Endothelial cell (in vitro differentiated cells): ENCODE results near the gene SLC23A2. TPM values are rescaled to one million over a fixed set of nuclear protein-coding genes. Genes with fewer than 3 reads are reported as not detected.

Experiments used
- DNase-seq: peaks from one replicate; pipeline ENCODE4 v3.0.0; 2021; ENCODE audit warnings: low spot score
- H3K27ac Mint-ChIP-seq: one replicate; pipeline ENCODE4 v1.8.0; 2021; ENCODE audit warnings: mixed read lengths, inconsistent platforms; ENCODE audit not compliant: unreplicated experiment
- H3K27me3 Mint-ChIP-seq: one replicate; pipeline ENCODE4 v1.8.0; 2021; ENCODE audit warnings: mild to moderate bottlenecking, moderate library complexity, mixed read lengths, inconsistent platforms; ENCODE audit not compliant: unreplicated experiment
- H3K36me3 Mint-ChIP-seq: one replicate; pipeline ENCODE4 v1.8.0; 2021; ENCODE audit warnings: mild to moderate bottlenecking, low read depth, mixed read lengths, inconsistent platforms; ENCODE audit not compliant: unreplicated experiment
- H3K4me1 Mint-ChIP-seq: one replicate; pipeline ENCODE4 v1.8.0; 2021; ENCODE audit warnings: mild to moderate bottlenecking, mixed read lengths, inconsistent platforms; ENCODE audit not compliant: unreplicated experiment
- H3K4me3 Mint-ChIP-seq: one replicate; pipeline ENCODE4 v1.8.0; 2021; ENCODE audit warnings: mild to moderate bottlenecking, mixed read lengths, inconsistent platforms; ENCODE audit not compliant: unreplicated experiment
- H3K9me3 Mint-ChIP-seq: one replicate; pipeline ENCODE4 v1.8.0; 2021; ENCODE audit warnings: mixed read lengths, inconsistent platforms; ENCODE audit not compliant: unreplicated experiment
- CTCF ChIP-seq: fragments of 200-600 bp; sonication (generic); IDR thresholded peaks from one replicate; pipeline ENCODE4 v1.5.0; 2021; ENCODE audit warnings: antibody characterized with exemption; ENCODE audit not compliant: unreplicated experiment
- total RNA-seq: library from RNA; stranded (reverse); fragmentation: NEBNext Ultra II Directional; extraction: Animal tissue kit (Norgen Biotek cat#: 25700); gene quantifications from one replicate; pipeline ENCODE4 v1.2.1, GENCODE V29; 2021; ENCODE audit not compliant: unreplicated experiment

Gene SLC23A2
- total RNA-seq, 1 donor from 2014 or later: 71.3 TPM

- Mint-ChIP-seq H3K9me3 (no peaks in the 10 kb centered on the region), H3K27me3 (peaks cover 13% of the 10 kb centered on the region), H3K27ac (peak overlapping the region; percentile 100), H3K4me3 (peak overlapping the region; percentile 67), H3K36me3 (peaks cover 64% of the 10 kb centered on the region), H3K4me1 (peaks cover 84% of the 10 kb centered on the region)
- no peak for TF ChIP-seq CTCF
- DNase-seq: no peak
These were observed 188.7 kb downstream of the SLC23A2 start for GRCh38 chr20:4812641-4813075.

- peak overlapping the region; percentile 67 for H3K4me3 Mint-ChIP-seq
- H3K36me3 Mint-ChIP-seq: peaks cover 60% of the 10 kb centered on the region
- peaks cover 84% of the 10 kb centered on the region for H3K4me1 Mint-ChIP-seq
- no peak for DNase-seq
- TF ChIP-seq CTCF: no peak
- H3K27ac Mint-ChIP-seq: peak overlapping the region; percentile 100
- H3K9me3 Mint-ChIP-seq: no peaks in the 10 kb centered on the region
- peaks cover 13% of the 10 kb centered on the region for H3K27me3 Mint-ChIP-seq
These were observed 189.1 kb downstream of the SLC23A2 start for GRCh38 chr20:4812216-4812615.

GRCh38 chr20:4811661-4812181 lies 189.6 kb downstream of the SLC23A2 start:
- Mint-ChIP-seq H3K27me3 (peaks cover 13% of the 10 kb centered on the region), H3K36me3 (peaks cover 61% of the 10 kb centered on the region), H3K4me3 (peak overlapping the region; percentile 83), H3K27ac (peak overlapping the region; percentile 100), H3K4me1 (peaks cover 86% of the 10 kb centered on the region), H3K9me3 (no peaks in the 10 kb centered on the region)
- DNase-seq: no peak
- no peak for TF ChIP-seq CTCF

GRCh38 chr20:4811257-4811656 lies 190.1 kb downstream of the SLC23A2 start:
- DNase-seq: no peak
- Mint-ChIP-seq H3K27me3 (peaks cover 13% of the 10 kb centered on the region), H3K9me3 (no peaks in the 10 kb centered on the region), H3K4me1 (peaks cover 89% of the 10 kb centered on the region), H3K4me3 (peak overlapping the region; percentile 50), H3K36me3 (peaks cover 65% of the 10 kb centered on the region), H3K27ac (peak overlapping the region; percentile 77)
- TF ChIP-seq CTCF: no peak

- H3K36me3 Mint-ChIP-seq: peaks cover 67% of the 10 kb centered on the region
- H3K4me3 Mint-ChIP-seq: peak overlapping the region; percentile 37
- no peak for DNase-seq
- peak overlapping the region; percentile 77 for H3K27ac Mint-ChIP-seq
- TF ChIP-seq CTCF: no peak
- peaks cover 91% of the 10 kb centered on the region for H3K4me1 Mint-ChIP-seq
- H3K27me3 Mint-ChIP-seq: peaks cover 16% of the 10 kb centered on the region
- H3K9me3 Mint-ChIP-seq: peaks cover under 1% of the 10 kb centered on the region
These were observed 190.8 kb downstream of the SLC23A2 start for GRCh38 chr20:4810426-4811019.
